Endothelial cell of umbilical vein (primary cell): ENCODE measurements around the gene SLC9A3. TPM values are rescaled to one million over a fixed set of nuclear protein-coding genes. Genes with fewer than 3 reads are reported as not detected.

Experiments used
- BruUV-seq: library from RNA; stranded (reverse); fragments of 400-500 nt; replicated peaks from 2 replicates; lab custom pipeline; 2021; lab: Mats Ljungman, UMichigan
- CTCF ChIA-PET: fragments of 300-600, 350-600 bp; sonication (Branson Sonifier 250); formaldehyde crosslinking; loops from one replicate; lab custom pipeline; 2021; ENCODE audit warnings: antibody characterized with exemption, inconsistent platforms; lab: Charles Lee
- POLR2A ChIA-PET: fragments of 300-600, 350-600 bp; sonication (Branson Sonifier 250); formaldehyde crosslinking; loops from one replicate; lab custom pipeline; 2021; ENCODE audit warnings: antibody characterized with exemption, inconsistent platforms; lab: Charles Lee
- DNase-seq: peaks from one replicate; pipeline ENCODE4 v3.0.0-alpha.2; 2011; ENCODE audit warnings: low read depth, low spot score
- FAIRE-seq: peaks from 2 replicates; lab custom pipeline; 2011; peaks lifted over from hg19 to GRCh38; lab: Jason Lieb, UNC
- H2AFZ ChIP-seq: 2 replicates; pipeline ENCODE4 v1.6.0; 2012; ENCODE audit warnings: low read depth, low read length, control low read depth, inconsistent platforms
- H3K27ac ChIP-seq: 2 replicates; pipeline ENCODE4 v1.5.1; 2011; ENCODE audit warnings: low read depth, mild to moderate bottlenecking, control low read depth, low read length, moderate library complexity; ENCODE audit not compliant: insufficient read depth
- H3K27me3 ChIP-seq, 2 experiments: 2 replicates each; pipeline versions ENCODE4 v1.6.0 to v1.6.1; 2011; ENCODE audit warnings: low read length in 2 of 2, mixed read lengths in 1 of 2; ENCODE audit not compliant: control insufficient read depth in 2 of 2, insufficient read depth in 2 of 2
- H3K36me3 ChIP-seq, 2 experiments: 2 replicates in 1 of 2; 3 replicates in 1 of 2; pipeline ENCODE4 v1.5.1; 2011; ENCODE audit warnings: low read length in 2 of 2, mild to moderate bottlenecking in 1 of 2, moderate library complexity in 1 of 2; ENCODE audit not compliant: control insufficient read depth in 2 of 2, insufficient read depth in 2 of 2; ENCODE audit errors: extremely low read depth in 1 of 2
- H3K4me1 ChIP-seq: 3 replicates; pipeline ENCODE4 v1.5.1; 2011; ENCODE audit warnings: mild to moderate bottlenecking, low read length; ENCODE audit not compliant: control insufficient read depth, insufficient read depth; ENCODE audit errors: extremely low read depth
- H3K4me2 ChIP-seq: 2 replicates; pipeline ENCODE4 v1.6.1; 2011; ENCODE audit warnings: low read length, control low read depth, mixed read lengths; ENCODE audit not compliant: insufficient read depth
- H3K4me3 ChIP-seq, 3 experiments: fragments of 200-600 bp in 1 of 3; sonication (generic), shearing (Covaris generic) in 1 of 3; replicated peaks in 1 of 3; 2 replicates each; pipeline ENCODE4 v1.5.1; 2011 to 2016; ENCODE audit warnings: control low read depth in 3 of 3, low read length in 3 of 3, mild to moderate bottlenecking in 2 of 3, inconsistent platforms in 1 of 3, low read depth in 1 of 3, moderate library complexity in 1 of 3; ENCODE audit not compliant: insufficient read depth in 1 of 3
- H3K79me2 ChIP-seq: 2 replicates; pipeline ENCODE4 v1.6.0; 2012; ENCODE audit warnings: low read length, inconsistent platforms; ENCODE audit not compliant: control insufficient read depth, insufficient read depth
- H3K9ac ChIP-seq: replicated peaks from 2 replicates; pipeline ENCODE3; 2011; ENCODE audit warnings: low read length, control low read depth; ENCODE audit not compliant: insufficient read depth; ENCODE audit errors: extremely low read depth
- H3K9me1 ChIP-seq: replicated peaks from 3 replicates; pipeline ENCODE4 v1.6.0; 2011; ENCODE audit warnings: mild to moderate bottlenecking, low read length; ENCODE audit not compliant: control insufficient read depth, insufficient read depth; ENCODE audit errors: extremely low read depth
- H3K9me3 ChIP-seq: replicated peaks from 2 replicates; pipeline ENCODE4 v1.5.1; 2012; ENCODE audit warnings: low read length, inconsistent platforms; ENCODE audit not compliant: control insufficient read depth, insufficient read depth
- H4K20me1 ChIP-seq: replicated peaks from 2 replicates; pipeline ENCODE3; 2011; ENCODE audit warnings: mild to moderate bottlenecking, low read length; ENCODE audit not compliant: control insufficient read depth, insufficient read depth; ENCODE audit errors: extremely low read depth
- EZH2 ChIP-seq: IDR thresholded peaks from 2 replicates; pipeline ENCODE4 v1.6.1; 2012; ENCODE audit warnings: borderline replicate concordance, low read depth, mild to moderate bottlenecking, moderate library complexity, low read length, inconsistent platforms; ENCODE audit not compliant: severe bottlenecking
- FOS ChIP-seq: IDR thresholded peaks from 2 replicates; pipeline ENCODE4 v1.6.1; 2011; ENCODE audit warnings: mild to moderate bottlenecking, low read length, moderate library complexity, borderline replicate concordance; ENCODE audit not compliant: insufficient read depth
- GATA2 ChIP-seq: IDR thresholded peaks from 2 replicates; pipeline ENCODE4 v1.7.0; 2011; ENCODE audit warnings: low read depth, mild to moderate bottlenecking, moderate library complexity, mixed read lengths, low read length; ENCODE audit not compliant: insufficient read length, insufficient read depth
- JUN ChIP-seq: IDR thresholded peaks from 2 replicates; pipeline ENCODE4 v1.6.1; 2011; ENCODE audit warnings: borderline replicate concordance, low read depth; ENCODE audit not compliant: insufficient read length, insufficient read depth
- MAX ChIP-seq: IDR thresholded peaks from 2 replicates; pipeline ENCODE4 v1.6.1; 2011; ENCODE audit not compliant: insufficient read depth, insufficient read length
- MYC ChIP-seq: IDR thresholded peaks from one replicate; pipeline ENCODE4 v1.6.1; 2011; ENCODE audit warnings: mild to moderate bottlenecking, low read depth, low read length
- POLR2A ChIP-seq: IDR thresholded peaks from 2 replicates; pipeline ENCODE4 v1.6.1; 2012; ENCODE audit warnings: low read depth, mild to moderate bottlenecking, control low read depth, low read length
- POLR2AphosphoS5 ChIP-seq: IDR thresholded peaks from 2 replicates; pipeline ENCODE4 v1.6.1; 2012; ENCODE audit warnings: low read depth, mild to moderate bottlenecking, control low read depth, low read length, moderate library complexity; ENCODE audit not compliant: insufficient read depth
- dilution Hi-C: fragments of 300-500 bp; cut with MboI; formaldehyde crosslinking; loops from one replicate; pipeline ENCODE4 v1.15.0; 2019; ENCODE audit warnings: low sequenced_read_pairs; ENCODE audit not compliant: extremely low pct_ligation_motif_present
- intact Hi-C: fragments of 100-400 bp; cut with micrococcal nuclease; formaldehyde crosslinking; loops from one replicate; pipeline ENCODE4 v1.10.0; 2022
- polyA plus RNA-seq, 4 experiments: library from polyadenylated mRNA; depleted of rRNA in 3 of 4; stranded (reverse) in 3 of 4; unstranded in 1 of 4; fragments of >200 nt; gene quantifications; 2 replicates each; pipeline versions ENCODE4 v1.2.1 to v1.2.3, GENCODE V29; 2011 to 2012; ENCODE audit warnings: missing spikeins in 1 of 4
- total RNA-seq: library from RNA; stranded (reverse); gene quantifications from 2 replicates; pipeline ENCODE4 v1.2.3, GENCODE V29; 2021
- TF ChIP-seq, protein P1 (sequence below), 2 donors: IDR thresholded peaks; 1 replicate in 1 of 2; 2 replicates in 1 of 2; pipeline ENCODE4 v1.5.1; 2011; ENCODE audit warnings: low read length in 2 of 2, mild to moderate bottlenecking in 2 of 2, moderate library complexity in 2 of 2, control low read depth in 1 of 2, inconsistent platforms in 1 of 2, low read depth in 1 of 2; ENCODE audit not compliant: insufficient read depth in 1 of 2; ENCODE audit errors: extremely low read depth in 1 of 2

SLC9A3 gene
- total and polyA plus RNA-seq, 2 donors (not counting 3 experiments of a cell fraction or from before 2014, with no cell fraction given) = 0.79 to 0.82 TPM

GRCh38 chr5:548256-548655 lies 24.0 kb upstream of the SLC9A3 start:
- DNase-seq (no peak), FAIRE-seq (no peak)
- Histone ChIP-seq H4K20me1 (no peaks in the 10 kb centered on the region), H3K27me3 (no peaks in the 10 kb centered on the region), H3K4me2 (no peak overlapping the region), H3K9ac (no peak overlapping the region), H3K9me3 (no peaks in the 10 kb centered on the region), H3K4me3 (no peak overlapping the region), H3K27ac (no peak overlapping the region), H3K4me1 (no peaks in the 10 kb centered on the region), H2AFZ (no peak overlapping the region), H3K79me2 (no peaks in the 10 kb centered on the region), H3K9me1 (no peaks in the 10 kb centered on the region), H3K36me3 (no peaks in the 10 kb centered on the region)
- CTCF ChIA-PET = no interaction called here
- TF ChIP-seq MAX (no peak), EZH2 (no peak), GATA2 (no peak), FOS (no peak), POLR2A (no peak), JUN (no peak), POLR2AphosphoS5 (no peak), MYC (no peak)
- TF ChIP-seq, protein P1, sequence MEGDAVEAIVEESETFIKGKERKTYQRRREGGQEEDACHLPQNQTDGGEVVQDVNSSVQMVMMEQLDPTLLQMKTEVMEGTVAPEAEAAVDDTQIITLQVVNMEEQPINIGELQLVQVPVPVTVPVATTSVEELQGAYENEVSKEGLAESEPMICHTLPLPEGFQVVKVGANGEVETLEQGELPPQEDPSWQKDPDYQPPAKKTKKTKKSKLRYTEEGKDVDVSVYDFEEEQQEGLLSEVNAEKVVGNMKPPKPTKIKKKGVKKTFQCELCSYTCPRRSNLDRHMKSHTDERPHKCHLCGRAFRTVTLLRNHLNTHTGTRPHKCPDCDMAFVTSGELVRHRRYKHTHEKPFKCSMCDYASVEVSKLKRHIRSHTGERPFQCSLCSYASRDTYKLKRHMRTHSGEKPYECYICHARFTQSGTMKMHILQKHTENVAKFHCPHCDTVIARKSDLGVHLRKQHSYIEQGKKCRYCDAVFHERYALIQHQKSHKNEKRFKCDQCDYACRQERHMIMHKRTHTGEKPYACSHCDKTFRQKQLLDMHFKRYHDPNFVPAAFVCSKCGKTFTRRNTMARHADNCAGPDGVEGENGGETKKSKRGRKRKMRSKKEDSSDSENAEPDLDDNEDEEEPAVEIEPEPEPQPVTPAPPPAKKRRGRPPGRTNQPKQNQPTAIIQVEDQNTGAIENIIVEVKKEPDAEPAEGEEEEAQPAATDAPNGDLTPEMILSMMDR (IDR thresholded peaks at IDR 0.05; ENCODE audit: extremely low read depth in 1 of 2, insufficient read depth in 1 of 2, low read depth in 1 of 2, low read length in 2 of 2) = no peak
- no TSS peak for BruUV-seq
- POLR2A ChIA-PET = no interaction called here
- dilution Hi-C loops (no loop called here), intact Hi-C loops (no loop called here)
